HL-60 (cell line): Measurements from ENCODE around the gene DTD1.
"Not testable (repeated sequence)": the region's sequence is repeated elsewhere in the genome, so short reads cannot be mapped to it uniquely, and the experiment has no call there.

ENCODE experiments used
- DNase-seq, 2 experiments: peaks; one replicate each; pipeline ENCODE4 v3.0.0-alpha.2; 2010 to 2020; ENCODE audit warnings: low read depth in 1 of 2, low spot score in 1 of 2
- H3K27ac ChIP-seq: fragments of 250-450 bp; sonication (Bioruptor Pico); replicated peaks from 2 replicates; pipeline ENCODE4 v1.5.1; 2020; ENCODE audit warnings: mild to moderate bottlenecking, moderate library complexity
- H3K27me3 ChIP-seq: fragments of 250-450 bp; sonication (Bioruptor Pico); 2 replicates; pipeline ENCODE4 v1.5.1; 2021; ENCODE audit warnings: mild to moderate bottlenecking, moderate library complexity; ENCODE audit not compliant: insufficient read depth, poor library complexity, severe bottlenecking
- H3K4me3 ChIP-seq: replicated peaks from 2 replicates; pipeline ENCODE4 v1.5.1; 2011; ENCODE audit warnings: mild to moderate bottlenecking, control low read depth, low read length; ENCODE audit not compliant: insufficient read depth
- CTCF ChIP-seq: IDR thresholded peaks from one replicate; pipeline ENCODE4 v1.5.1; 2011; ENCODE audit warnings: low read length, control low read depth, inconsistent platforms; ENCODE audit not compliant: insufficient read depth
- GABPA ChIP-seq: IDR thresholded peaks from 2 replicates; pipeline ENCODE4 v1.6.1; 2012; ENCODE audit warnings: low read depth
- POLR2AphosphoS5 ChIP-seq: IDR thresholded peaks from 2 replicates; pipeline ENCODE4 v1.6.1; 2012; ENCODE audit warnings: low read depth
- REST ChIP-seq: IDR thresholded peaks from 2 replicates; pipeline ENCODE4 v1.6.1; 2012; ENCODE audit warnings: low read depth; ENCODE audit not compliant: insufficient replicate concordance
- SPI1 ChIP-seq: IDR thresholded peaks from 2 replicates; pipeline ENCODE4 v1.6.1; 2012; ENCODE audit warnings: low read depth, mild to moderate bottlenecking, borderline replicate concordance

DTD1 gene

DNA sequence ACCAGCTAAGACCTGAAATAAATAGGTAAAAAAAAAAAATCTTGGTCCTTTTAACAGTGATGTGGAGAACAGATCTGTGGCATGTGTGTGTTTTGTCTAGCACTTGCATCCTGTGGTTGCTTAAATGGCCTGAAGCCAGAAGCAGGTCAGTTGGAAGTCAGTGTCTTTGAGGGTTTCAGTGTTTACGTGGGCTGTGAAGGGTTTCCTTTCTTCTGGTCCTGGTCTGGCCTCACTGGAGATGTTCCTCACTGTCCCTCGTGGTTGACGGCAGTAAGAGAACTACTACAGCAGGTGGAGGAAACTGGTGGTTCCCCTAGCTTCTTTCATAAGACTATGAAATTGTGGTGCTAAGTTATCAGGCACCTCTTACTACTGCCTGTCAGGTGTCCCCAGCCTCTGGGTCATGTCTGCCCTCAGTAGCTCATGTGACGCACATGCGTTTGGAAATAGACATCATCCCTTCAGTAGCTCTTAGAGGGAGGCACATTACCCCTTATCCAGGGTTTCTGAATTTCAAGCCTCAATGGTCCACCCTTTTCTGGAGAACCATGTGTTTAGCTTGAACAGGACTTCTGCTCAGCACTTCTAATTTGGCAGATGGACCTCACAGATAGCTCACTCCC is 166.3 kb downstream of the DTD1 start:
- TF ChIP-seq POLR2AphosphoS5 (no peak), CTCF (no peak), GABPA (no peak), SPI1 (no peak), REST (no peak)
- peak in 1 of 2 experiments; percentile 3 for DNase-seq
- no peak overlapping the region for H3K27ac ChIP-seq
- no peak overlapping the region for H3K4me3 ChIP-seq
- H3K27me3 ChIP-seq = no peaks in the 10 kb centered on the region

- no peaks in the 10 kb centered on the region for H3K27me3 ChIP-seq
- no peak for TF ChIP-seq CTCF
- no peak for TF ChIP-seq REST
- TF ChIP-seq SPI1 = no peak
- TF ChIP-seq GABPA = no peak
- no peak for TF ChIP-seq POLR2AphosphoS5
- no peak overlapping the region for H3K4me3 ChIP-seq
- no peak overlapping the region for H3K27ac ChIP-seq
- no peak for DNase-seq
Observed at GRCh38 chr20:18754653-18755045, 166.8 kb downstream of the DTD1 start.

DNA sequence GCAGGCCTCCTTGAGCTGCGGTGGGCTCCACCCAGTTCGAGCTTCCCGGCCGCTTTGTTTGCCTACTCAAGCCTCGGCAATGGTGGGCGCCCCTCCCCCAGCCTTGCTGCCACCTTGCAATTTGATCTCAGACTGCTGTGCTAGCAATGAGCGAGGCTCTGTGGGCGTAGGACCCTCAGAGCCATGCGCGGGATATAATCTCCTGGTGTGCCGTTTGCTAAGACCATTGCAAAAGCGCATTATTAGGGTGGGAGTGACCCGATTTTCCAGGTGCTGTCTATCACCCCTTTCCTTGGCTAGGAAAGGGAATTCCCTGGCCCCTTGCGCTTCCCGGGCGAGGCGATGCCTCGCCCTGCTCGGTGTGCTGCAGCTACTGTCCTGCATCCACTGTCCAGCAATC is 173.0 kb downstream of the DTD1 start:
- H3K27me3 ChIP-seq, DNase-seq, H3K4me3 ChIP-seq, H3K27ac ChIP-seq: not testable (repeated sequence)

DNA sequence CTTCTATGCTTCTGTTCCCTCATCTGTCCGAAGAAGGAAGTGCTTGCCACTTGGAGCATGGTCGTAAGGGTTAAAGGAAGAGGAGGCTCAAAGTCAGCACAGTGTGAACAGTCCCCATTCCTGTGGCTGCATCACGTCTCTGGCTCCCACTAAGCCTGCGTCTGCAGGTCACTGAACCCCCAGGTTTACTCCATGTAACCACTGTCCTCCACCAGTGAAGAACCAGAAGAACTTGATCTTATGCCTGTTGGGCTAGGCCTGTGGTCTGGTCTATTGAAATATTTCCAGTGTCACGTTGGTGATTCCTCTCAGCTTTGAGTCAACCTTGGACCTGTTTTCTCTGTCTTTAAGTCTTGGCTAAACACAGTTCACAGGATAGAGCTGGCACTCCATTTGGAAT is 179.8 kb downstream of the DTD1 start:
- DNase-seq = no peak
- Histone ChIP-seq H3K4me3 (no peak overlapping the region), H3K27me3 (no peaks in the 10 kb centered on the region), H3K27ac (no peak overlapping the region)
- TF ChIP-seq SPI1 (peak; percentile 36; the same call in 1 of the 2 replicates), POLR2AphosphoS5 (no peak)

DNA sequence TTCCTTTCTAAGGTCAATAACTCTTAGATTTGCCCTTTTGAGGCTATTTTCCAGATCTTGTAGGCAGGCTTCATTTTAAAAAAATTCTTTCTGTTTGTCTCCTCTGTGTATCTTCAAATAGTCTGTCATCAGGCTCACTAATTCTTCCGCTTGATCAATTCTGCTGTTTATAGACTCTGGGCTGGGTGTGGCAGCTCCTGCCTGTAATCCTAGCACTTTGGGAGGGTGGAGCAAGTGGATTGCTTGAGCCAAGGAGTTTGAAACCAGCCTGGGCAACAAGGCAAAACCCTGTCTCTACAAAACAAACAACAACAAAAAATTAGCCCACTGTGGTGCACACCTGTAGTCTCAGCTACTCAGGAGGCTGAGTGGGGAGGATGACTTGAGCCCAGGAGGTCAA is 185.7 kb downstream of the DTD1 start:
- H3K27me3 ChIP-seq = peaks cover 4% of the 10 kb centered on the region
- no peak overlapping the region for H3K27ac ChIP-seq
- DNase-seq = no peak
- H3K4me3 ChIP-seq = no peak overlapping the region
- TF ChIP-seq POLR2AphosphoS5 (no peak), GABPA (no peak), CTCF (no peak), REST (no peak)
